AG04450 (cell line): ENCODE measurements around the gene RRM2. TPM values are rescaled to one million over a fixed set of nuclear protein-coding genes. Genes with fewer than 3 reads are reported as not detected.

Experiments used
- CTCF ChIA-PET: fragments of 300-600, 350-600 bp; formaldehyde crosslinking; extraction: SDS; loops from one replicate; lab custom pipeline; 2022; ENCODE audit warnings: antibody characterized with exemption, inconsistent platforms; lab: Charles Lee
- POLR2A ChIA-PET: fragments of 350-600 bp; formaldehyde crosslinking; extraction: SDS; loops from one replicate; lab custom pipeline; 2021; ENCODE audit warnings: antibody characterized with exemption, inconsistent platforms; lab: Yijun Ruan, JAX
- DNase-seq: peaks from one replicate; pipeline ENCODE4 v3.0.0-alpha.2; 2011; ENCODE audit warnings: low read depth, low spot score
- H3K27ac ChIP-seq: one replicate; pipeline ENCODE4 v1.5.1; 2012; ENCODE audit warnings: low read depth, low read length, control low read depth
- H3K27me3 ChIP-seq: one replicate; pipeline ENCODE4 v1.6.0; 2012; ENCODE audit warnings: low read length; ENCODE audit not compliant: control insufficient read depth, insufficient read depth
- H3K4me3 ChIP-seq: 2 replicates; pipeline ENCODE4 v1.5.1; 2011; ENCODE audit warnings: mild to moderate bottlenecking, low read depth, low read length, control low read depth
- H3K9me3 ChIP-seq: 2 replicates; pipeline ENCODE4 v1.5.1; 2012; ENCODE audit warnings: low read length; ENCODE audit not compliant: control insufficient read depth, insufficient read depth
- CTCF ChIP-seq: IDR thresholded peaks from 2 replicates; pipeline ENCODE4 v1.5.1; 2011; ENCODE audit warnings: low read depth, low read length, control low read depth, inconsistent platforms
- polyA plus RNA-seq: library from polyadenylated mRNA; depleted of rRNA; stranded (reverse); fragments of >200 nt; gene quantifications from 2 replicates; pipeline ENCODE4 v1.2.3, GENCODE V29; 2011

Gene RRM2
- polyA plus RNA-seq, 1 experiment: 21.7 TPM

GRCh38 chr2:10120877-10121574 lies 1.5 kb upstream of the RRM2 start:
- ChIA-PET CTCF (interaction anchor here (0.6 to 2.3 kb wide), 3 partner anchors 307 to 316 kb away, joined by 3 to 10 read pairs (median 3); no protein-coding TSS in a partner anchor), POLR2A (no interaction called here)
- H3K27ac ChIP-seq: peak overlapping the region; percentile 70

GRCh38 chr2:10123281-10123680 lies 742 bp downstream of the RRM2 start:
- ChIA-PET POLR2A (interaction anchor here (0.6 to 1.2 kb wide), 4 partner anchors 9 to 312 kb away, joined by 3 to 7 read pairs (median 3); no protein-coding TSS in a partner anchor), CTCF (interaction anchor here (0.7 to 8.5 kb wide), 5 partner anchors 285 to 322 kb away, joined by 3 to 171 read pairs (median 7); no protein-coding TSS in a partner anchor)
- no peak for DNase-seq
- Histone ChIP-seq H3K4me3 (peak overlapping the region; percentile 79), H3K27me3 (no peaks in the 10 kb centered on the region), H3K9me3 (no peaks in the 10 kb centered on the region), H3K27ac (peak overlapping the region; percentile 40)
- no peak for TF ChIP-seq CTCF

More at GRCh38 chr2:10120877-10121574, 1.5 kb upstream of the RRM2 start:
- Histone ChIP-seq H3K4me3 (peak overlapping the region; percentile 79), H3K9me3 (no peaks in the 10 kb centered on the region), H3K27me3 (no peaks in the 10 kb centered on the region)
- TF ChIP-seq CTCF: no peak
- no peak for DNase-seq

GRCh38 chr2:10124538-10125045 lies 2.1 kb downstream of the RRM2 start:
- DNase-seq: peak; percentile 52
- Histone ChIP-seq H3K9me3 (no peaks in the 10 kb centered on the region), H3K27me3 (no peaks in the 10 kb centered on the region), H3K27ac (no peak overlapping the region), H3K4me3 (no peak overlapping the region)
- POLR2A ChIA-PET: interaction anchor here (0.5 to 1.4 kb wide), 3 partner anchors 8 to 283 kb away, joined by 3 to 7 read pairs (median 4); no protein-coding TSS in a partner anchor
- CTCF ChIA-PET: interaction anchor here (0.6 to 8.5 kb wide), 25 partner anchors 8 to 588 kb away, joined by 3 to 171 read pairs (median 5); no protein-coding TSS in a partner anchor
- TF ChIP-seq CTCF: peak; percentile 62

GRCh38 chr2:10125842-10126631 lies 3.5 kb downstream of the RRM2 start:
- no peaks in the 10 kb centered on the region for H3K9me3 ChIP-seq
- CTCF ChIA-PET: interaction anchor here (0.6 to 8.5 kb wide), 10 partner anchors 8 to 313 kb away, joined by 3 to 171 read pairs (median 8); no protein-coding TSS in a partner anchor
- no peak for TF ChIP-seq CTCF
- no peak overlapping the region for H3K27ac ChIP-seq
- POLR2A ChIA-PET: interaction anchor here (0.5 to 0.7 kb wide), 2 partner anchors 259 to 322 kb away, joined by 3 to 9 read pairs; partner anchors contain the start of gene ODC1
- DNase-seq: no peak
- H3K4me3 ChIP-seq: no peak overlapping the region
- no peaks in the 10 kb centered on the region for H3K27me3 ChIP-seq
